HG03108 (cell line): Measurements from ENCODE around the gene MARCHF9.

Source experiments
- ATAC-seq: cut with Tn5 transposase; IDR thresholded peaks from one replicate; pipeline ENCODE4 v1.9.1; 2021; ENCODE audit warnings: moderate library complexity; ENCODE audit not compliant: unreplicated experiment

Gene MARCHF9

GRCh38 chr12:57737467-57738460, 17.1 kb upstream of the MARCHF9 start:
- ATAC-seq: no peak

DNA sequence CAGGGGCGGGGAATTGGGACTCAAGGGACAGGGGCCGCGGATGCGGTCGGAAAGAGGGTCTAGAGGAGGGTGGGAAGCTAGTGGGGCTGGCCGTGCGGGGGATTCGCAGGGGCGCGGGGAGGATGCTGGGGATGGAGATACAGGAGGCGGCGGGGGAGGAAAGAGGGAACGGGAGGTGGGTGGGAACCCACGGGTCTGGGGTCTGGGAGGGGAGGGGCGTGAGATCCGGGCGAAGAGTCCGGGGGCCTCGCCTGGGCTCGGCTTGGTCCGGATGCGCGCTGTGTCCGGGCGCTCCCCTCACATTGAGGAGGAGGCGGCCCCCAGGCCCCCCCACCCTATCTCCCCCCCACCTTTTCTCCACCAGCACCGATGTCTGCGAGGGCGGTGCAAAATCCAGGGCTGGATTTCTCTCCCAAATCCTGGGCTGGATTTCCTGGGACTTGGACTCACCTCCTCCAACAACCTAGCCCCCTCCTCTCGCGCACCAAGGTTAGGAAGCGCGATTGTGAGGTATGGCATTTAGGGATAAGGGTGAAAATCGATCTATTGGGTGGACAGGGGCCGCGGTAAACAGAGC, 16.2 kb upstream of the MARCHF9 start, which contains the start of gene AGAP2:
Gene AGAP2 (minus strand): TSS at position 82 of the 577 bp plus-strand sequence. CDS start 496 bp downstream, outside the sequence.
- ATAC-seq: no peak

- no peak for ATAC-seq
These were observed 15.5 kb upstream of the MARCHF9 start for GRCh38 chr12:57739387-57739786.

DNA sequence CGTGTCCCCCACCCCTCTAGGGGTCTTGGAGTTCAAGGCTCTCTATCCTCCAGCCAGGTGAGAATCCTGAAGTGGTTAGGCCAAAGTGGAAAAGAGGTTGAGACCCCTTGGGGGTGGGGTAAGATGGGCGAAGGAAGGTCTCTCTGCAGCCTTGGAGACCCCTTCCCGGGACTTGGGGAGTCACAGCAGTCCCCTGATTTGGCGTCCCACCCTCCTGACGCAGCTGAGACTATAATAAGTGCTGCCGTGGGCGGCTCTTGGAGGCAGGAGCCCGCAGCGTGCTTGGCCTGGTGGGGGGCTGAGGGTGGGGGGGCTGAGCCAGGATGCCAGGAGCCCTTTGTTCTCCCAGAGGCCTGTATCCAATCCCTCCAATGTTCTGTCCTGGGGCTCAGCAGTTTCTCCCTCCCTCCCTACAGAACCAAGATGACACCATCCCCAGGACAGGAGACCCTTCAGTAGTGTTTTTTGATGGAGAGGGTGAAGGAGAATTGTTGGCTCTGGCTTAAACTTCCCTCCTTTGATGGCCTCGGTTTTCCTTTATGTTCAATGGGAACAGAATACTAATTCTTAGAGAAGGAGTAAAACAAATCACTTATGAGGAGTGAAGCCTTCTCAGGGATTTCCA, 14.9 kb upstream of the MARCHF9 start:
- no peak for ATAC-seq

- ATAC-seq: peak; percentile 45
These were observed 14.1 kb upstream of the MARCHF9 start for GRCh38 chr12:57740656-57741412.

- ATAC-seq: no peak
These were observed 13.5 kb upstream of the MARCHF9 start for GRCh38 chr12:57741413-57741789.

- peak; percentile 63 for ATAC-seq
These were observed 12.8 kb upstream of the MARCHF9 start for GRCh38 chr12:57741844-57742738.

GRCh38 chr12:57743769-57744168, 11.1 kb upstream of the MARCHF9 start:
- ATAC-seq: no peak

DNA sequence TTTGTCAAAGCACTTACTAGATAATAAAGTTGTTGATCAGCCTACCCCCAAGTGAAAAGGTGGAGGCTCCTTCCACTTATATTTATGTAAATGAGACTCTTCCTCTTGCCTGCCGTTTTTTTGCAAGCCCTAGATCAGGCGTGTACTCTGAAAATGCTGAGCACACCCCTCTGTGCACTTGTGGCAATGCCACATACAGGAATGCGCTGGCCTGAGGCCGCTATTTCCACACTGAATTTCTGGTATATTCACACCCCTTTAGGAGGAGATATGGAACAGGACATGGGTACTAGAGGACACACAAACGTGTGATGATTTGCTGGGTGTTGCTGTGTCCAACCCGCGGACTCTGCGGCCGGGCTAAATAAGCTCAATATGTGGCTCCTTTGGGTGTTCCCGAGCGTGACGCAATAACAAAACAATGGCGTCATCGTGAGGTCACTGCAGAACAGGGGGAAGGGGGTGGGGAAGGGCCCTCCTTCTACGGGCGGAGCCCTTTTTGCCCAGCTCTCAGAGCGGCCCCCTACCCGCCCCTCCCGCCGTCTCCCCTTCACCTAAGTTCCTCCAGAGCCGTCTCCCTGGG, 10.6 kb upstream of the MARCHF9 start:
- ATAC-seq: peak; percentile 16

DNA sequence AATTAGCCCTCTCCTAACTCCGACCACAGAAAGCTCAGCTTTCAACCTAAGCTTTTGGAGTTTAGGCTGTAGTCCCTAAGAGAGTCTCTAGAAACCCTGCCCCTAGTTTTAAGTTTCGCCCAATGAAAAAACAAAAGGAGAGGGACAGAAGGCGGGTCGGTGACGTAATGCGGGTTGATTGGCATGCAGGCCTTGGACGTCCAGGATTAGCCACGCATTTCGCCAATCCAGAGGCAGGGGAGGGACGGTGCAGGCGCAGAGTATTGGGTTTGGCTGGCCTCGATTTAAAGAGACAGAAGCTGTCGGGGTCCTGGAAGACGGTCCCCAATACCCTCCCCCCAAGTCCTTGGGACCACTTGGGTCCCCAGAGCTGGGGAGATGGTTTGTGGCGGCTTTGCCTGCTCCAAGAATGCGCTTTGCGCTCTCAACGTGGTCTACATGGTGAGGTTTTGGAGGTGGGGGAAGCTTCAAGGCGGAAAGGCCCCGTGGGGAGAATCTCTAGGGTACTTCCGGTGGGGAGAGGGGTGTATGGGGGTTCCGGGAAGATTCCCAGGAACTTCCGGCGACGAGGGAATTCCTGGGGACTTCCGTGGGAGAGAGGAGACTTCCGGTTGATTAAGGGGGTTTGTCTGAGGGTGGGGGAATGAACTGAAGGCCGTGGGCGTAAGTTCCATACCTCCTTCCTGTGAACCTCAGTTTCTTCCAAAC, 10.0 kb upstream of the MARCHF9 start, which contains the start of gene TSPAN31:
Gene TSPAN31 (plus strand): TSS at position 263 of the 708 bp plus-strand sequence. CDS start 116 bp downstream, at position 379.
- ATAC-seq: peak; percentile 82

GRCh38 chr12:57745485-57745881, 9.4 kb upstream of the MARCHF9 start:
- ATAC-seq: no peak

DNA sequence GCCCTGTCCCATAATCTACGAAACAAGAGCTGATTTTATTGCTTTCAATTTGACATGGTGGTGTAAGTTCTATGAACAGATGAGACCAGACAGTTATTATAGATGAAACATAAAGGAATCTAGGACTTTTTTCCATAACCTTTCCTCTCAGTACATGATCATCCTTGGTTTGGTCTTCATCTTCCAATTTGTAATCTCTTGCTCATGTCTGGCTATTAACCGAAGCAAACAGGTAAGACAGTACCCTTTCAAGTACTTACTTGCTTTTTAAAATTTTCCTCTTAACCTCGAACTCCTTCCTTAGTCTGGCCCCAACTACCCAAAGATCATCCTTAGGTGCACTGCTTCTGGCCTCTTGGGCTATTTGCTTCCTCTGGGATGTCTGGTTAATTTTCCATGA, 8.9 kb upstream of the MARCHF9 start:
- no peak for ATAC-seq

- ATAC-seq: no peak
These were observed 5.8 kb upstream of the MARCHF9 start for GRCh38 chr12:57749061-57749460.

GRCh38 chr12:57750561-57751431, 4.1 kb upstream of the MARCHF9 start:
- ATAC-seq: no peak

- ATAC-seq: no peak
These were observed 3.5 kb upstream of the MARCHF9 start for GRCh38 chr12:57751432-57751787.

GRCh38 chr12:57751788-57752667, 2.9 kb upstream of the MARCHF9 start, which contains the start of gene CDK4:
CDK4 (minus strand) TSS chr12:57752310; CDS start chr12:57751717, 593 bp downstream.
- ATAC-seq: peak; percentile 61

- no peak for ATAC-seq
These were observed 2.3 kb upstream of the MARCHF9 start for GRCh38 chr12:57752668-57753000.
